ENCODE results near the gene ARHGEF40. TPM values are rescaled to one million over a fixed set of nuclear protein-coding genes. Genes with fewer than 3 reads are reported as not detected.

Gene ARHGEF40
- total RNA-seq, 1 experiment from 2014 or later: 2.7 TPM

DNA sequence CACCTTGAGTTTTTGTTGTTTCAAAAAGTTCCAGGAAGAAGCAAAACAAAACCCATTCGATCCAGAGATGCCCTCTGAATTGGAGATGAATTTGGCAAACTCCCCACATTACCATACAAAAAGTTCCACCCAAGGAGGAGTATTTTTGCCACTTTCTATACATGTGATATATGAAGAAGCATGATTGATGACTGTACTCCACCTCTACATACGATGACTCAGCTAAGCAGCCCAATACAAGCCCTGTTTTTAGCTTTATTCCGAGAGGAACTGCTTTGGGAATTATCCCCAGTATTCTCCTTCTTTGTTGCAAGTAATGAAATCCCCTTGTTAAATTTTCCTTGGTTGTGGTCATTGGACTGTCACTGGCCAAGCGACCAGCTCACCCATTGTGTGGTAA, 42.2 kb downstream of the ARHGEF40 start:
- DNase-seq: no peak
- H3K27me3 ChIP-seq (ENCODE audit: low read length): no peaks in the 10 kb centered on the region
- no peaks in the 10 kb centered on the region for H3K9me2 ChIP-seq (replicated peaks; ENCODE audit: low read length)
- intact Hi-C loops (cut with micrococcal nuclease): no loop called here
- CTCF ChIA-PET: no interaction called here
- H2AFZ ChIP-seq (ENCODE audit: low read length): no peak overlapping the region
- H3K4me3 ChIP-seq (ENCODE audit: low read length): no peak overlapping the region
- BruUV-seq (replicated peaks): no TSS peak
- no peak overlapping the region for H3K4me2 ChIP-seq (ENCODE audit: low read length)
- peaks cover 2% of the 10 kb centered on the region; the same call in 1 of the 2 replicates for H3K4me1 ChIP-seq (ENCODE audit: insufficient read depth, low read length)
- POLR2A ChIA-PET (ENCODE audit: unreplicated experiment): no interaction called here
- no peak overlapping the region for H3K9ac ChIP-seq (ENCODE audit: low read length)
- no peaks in the 10 kb centered on the region for H3K9me3 ChIP-seq (ENCODE audit: low read length)
- TF ChIP-seq EZH2phosphoT487 (IDR thresholded peaks at IDR 0.05; ENCODE audit: borderline replicate concordance, low read length): no peak
- TF ChIP-seq CTCF (conservative IDR thresholded peaks at IDR 0.05; ENCODE audit: low read depth, low read length): no peak
- TF ChIP-seq EZH2 (IDR thresholded peaks at IDR 0.05; ENCODE audit: low read length, unreplicated experiment): no peak
- ATAC-seq: no peak
- H3K36me3 ChIP-seq (ENCODE audit: low read depth, low read length): no peaks in the 10 kb centered on the region
- H3F3A ChIP-seq (ENCODE audit: low read length, unreplicated experiment): no peaks in the 10 kb centered on the region
- H3K79me2 ChIP-seq (ENCODE audit: low read length): no peaks in the 10 kb centered on the region
- H3K27ac ChIP-seq (ENCODE audit: low read length): no peak overlapping the region
- H4K20me1 ChIP-seq (ENCODE audit: low read length): no peaks in the 10 kb centered on the region

DNA sequence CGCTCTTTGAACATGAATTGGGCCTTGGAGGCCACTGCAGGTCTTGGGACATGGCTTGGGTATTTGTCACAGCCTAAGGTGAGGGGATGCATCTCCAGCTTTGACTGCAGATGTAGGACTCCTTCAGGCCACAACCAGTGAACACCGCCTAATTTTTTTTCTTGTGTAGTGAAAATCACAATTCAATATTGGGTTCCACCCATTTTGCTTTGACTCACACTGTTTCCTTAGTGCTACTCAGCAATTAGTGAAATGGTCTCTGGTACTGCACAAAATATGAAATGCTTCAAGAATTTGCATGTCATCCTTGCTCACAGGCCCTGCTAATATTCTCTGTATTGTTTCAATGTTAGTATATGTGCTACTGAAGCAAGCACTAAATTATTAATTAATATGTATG, 43.3 kb downstream of the ARHGEF40 start:
- BruUV-seq (replicated peaks): no TSS peak
- intact Hi-C loops (cut with micrococcal nuclease): no loop called here
- no peak for ATAC-seq

GRCh38 chr14:21118933-21119332, 48.8 kb downstream of the ARHGEF40 start:
- Histone ChIP-seq H3K27ac (ENCODE audit: low read length) (no peak overlapping the region), H4K20me1 (ENCODE audit: low read length) (no peaks in the 10 kb centered on the region), H3K9me2 (replicated peaks; ENCODE audit: low read length) (no peaks in the 10 kb centered on the region), H3K4me2 (ENCODE audit: low read length) (no peak overlapping the region), H3K27me3 (ENCODE audit: low read length) (peaks cover 21% of the 10 kb centered on the region), H3K36me3 (ENCODE audit: low read depth, low read length) (no peaks in the 10 kb centered on the region), H3K79me2 (ENCODE audit: low read length) (no peaks in the 10 kb centered on the region), H3K4me1 (ENCODE audit: insufficient read depth, low read length) (0 out of 2 replicates have a peak, but pooled peaks cover 4% of the 10 kb centered on the region), H3K4me3 (ENCODE audit: low read length) (no peak overlapping the region), H3K9ac (ENCODE audit: low read length) (no peak overlapping the region), H2AFZ (ENCODE audit: low read length) (no peak overlapping the region), H3F3A (ENCODE audit: low read length, unreplicated experiment) (no peaks in the 10 kb centered on the region), H3K9me3 (ENCODE audit: low read length) (no peaks in the 10 kb centered on the region)
- intact Hi-C loops (cut with micrococcal nuclease): no loop called here
- DNase-seq: no peak
- BruUV-seq (replicated peaks): no TSS peak
- ChIA-PET CTCF (no interaction called here), POLR2A (ENCODE audit: unreplicated experiment) (no interaction called here)
- TF ChIP-seq CTCF (conservative IDR thresholded peaks at IDR 0.05; ENCODE audit: low read depth, low read length) (no peak), EZH2phosphoT487 (IDR thresholded peaks at IDR 0.05; ENCODE audit: borderline replicate concordance, low read length) (no peak), EZH2 (IDR thresholded peaks at IDR 0.05; ENCODE audit: low read length, unreplicated experiment) (no peak)
- ATAC-seq: no peak

More for the DNA sequence above, 43.3 kb downstream of the ARHGEF40 start:
- H3K9me3 ChIP-seq (ENCODE audit: low read length): no peaks in the 10 kb centered on the region
- ChIA-PET CTCF (no interaction called here), POLR2A (ENCODE audit: unreplicated experiment) (no interaction called here)
- no peak overlapping the region for H3K27ac ChIP-seq (ENCODE audit: low read length)
- no peak overlapping the region for H3K4me3 ChIP-seq (ENCODE audit: low read length)
- H2AFZ ChIP-seq (ENCODE audit: low read length): no peak overlapping the region
- TF ChIP-seq EZH2 (IDR thresholded peaks at IDR 0.05; ENCODE audit: low read length, unreplicated experiment) (no peak), EZH2phosphoT487 (IDR thresholded peaks at IDR 0.05; ENCODE audit: borderline replicate concordance, low read length) (no peak), CTCF (conservative IDR thresholded peaks at IDR 0.05; ENCODE audit: low read depth, low read length) (no peak)
- H3F3A ChIP-seq (ENCODE audit: low read length, unreplicated experiment): no peaks in the 10 kb centered on the region
- no peaks in the 10 kb centered on the region for H3K4me1 ChIP-seq (ENCODE audit: insufficient read depth, low read length)
- H3K79me2 ChIP-seq (ENCODE audit: low read length): no peaks in the 10 kb centered on the region
- no peaks in the 10 kb centered on the region for H3K36me3 ChIP-seq (ENCODE audit: low read depth, low read length)
- no peak for DNase-seq
- no peaks in the 10 kb centered on the region for H4K20me1 ChIP-seq (ENCODE audit: low read length)
- no peak overlapping the region for H3K9ac ChIP-seq (ENCODE audit: low read length)
- H3K4me2 ChIP-seq (ENCODE audit: low read length): no peak overlapping the region
- no peaks in the 10 kb centered on the region for H3K9me2 ChIP-seq (replicated peaks; ENCODE audit: low read length)
- no peaks in the 10 kb centered on the region for H3K27me3 ChIP-seq (ENCODE audit: low read length)
